Ovary (tissue), 9 donors: ENCODE results near the gene GRAMD4. TPM values are rescaled to one million over a fixed set of nuclear protein-coding genes. Genes with fewer than 3 reads are reported as not detected.

Source experiments
- DNase-seq, 5 donors: peaks; one replicate each; pipeline ENCODE4 v3.0.0-alpha.2; 2019 to 2020
- H3K27ac ChIP-seq, 2 donors: fragments of 200-600 bp; one replicate each; pipeline versions ENCODE4 v1.5.1 to v1.8.0; 2019 to 2022
- H3K27me3 ChIP-seq: fragments of 200-600 bp; one replicate; pipeline ENCODE4 v1.8.0; 2022
- H3K36me3 ChIP-seq: fragments of 200-600 bp; sonication (generic); one replicate; pipeline ENCODE4 v1.5.1; 2019
- H3K4me1 ChIP-seq: one replicate; pipeline ENCODE4 v1.8.1; 2013; ENCODE audit warnings: mild to moderate bottlenecking, moderate library complexity; ENCODE audit not compliant: insufficient read depth
- H3K4me3 ChIP-seq: fragments of 200-600 bp; sonication (generic); one replicate; pipeline ENCODE4 v1.5.1; 2017
- H3K9me3 ChIP-seq, 2 donors: fragments of 200-600 bp in 1 of 2; sonication (generic) in 1 of 2; one replicate each; pipeline versions ENCODE4 v1.5.1 to v1.8.1; 2013 to 2019; ENCODE audit warnings: mild to moderate bottlenecking in 1 of 2, moderate library complexity in 1 of 2
- CTCF ChIP-seq, 3 donors: fragments of 450-650 bp in 2 of 3; fragments of 200-600 bp in 1 of 3; IDR thresholded peaks; one replicate each; pipeline versions ENCODE4 v1.5.1 to v1.8.0; 2016 to 2022; ENCODE audit warnings: antibody characterized with exemption in 3 of 3, mild to moderate bottlenecking in 1 of 3
- EP300 ChIP-seq: sonication (generic); formaldehyde crosslinking; IDR thresholded peaks from one replicate; pipeline ENCODE4 v1.6.1; 2017; ENCODE audit warnings: antibody characterized with exemption
- POLR2A ChIP-seq: fragments of 450-650 bp; IDR thresholded peaks from one replicate; pipeline ENCODE4 v1.6.1; 2017; ENCODE audit warnings: antibody characterized with exemption, mild to moderate bottlenecking, moderate library complexity
- WGBS, 3 donors: extraction: QIAGEN DNeasy Blood & Tissue Kit in 1 of 3; methylation state at CpG; one replicate each; pipeline versions ENCODE4 v1.1.5 to v1.1.7; 2013 to 2017; 5-methylcytosine and 5-hydroxymethylcytosine counted together
- intact Hi-C, 4 donors: fragments of 100-400 bp; cut with DNase I; formaldehyde crosslinking; loops; one replicate each; pipeline versions ENCODE4 v1.11.0 to v1.15.1; 2022 to 2023
- polyA plus RNA-seq, 2 donors: library from polyadenylated mRNA; stranded (reverse); fragments of 200-250 nt in 1 of 2; fragments of 350-450 nt in 1 of 2; fragmentation: Illumina TruSeq in 1 of 2; extraction: RNeasy Lipid Tissue Mini Kit (QIAGEN cat#74804) in 1 of 2; gene quantifications; one replicate each; pipeline ENCODE4 v1.2.3, GENCODE V29; 2013 to 2014
- total RNA-seq, 7 donors: library from RNA; depleted of rRNA in 2 of 7; stranded (reverse); fragments of >200 nt in 2 of 7; fragmentation: NEBNext Ultra II Directional in 3 of 7; extraction: Animal tissue kit (Norgen Biotek cat#: 25700) in 3 of 7; gene quantifications; one replicate each; pipeline versions ENCODE4 v1.1.0 to v1.2.4, GENCODE V29; 2016 to 2023
- donor health status: DM: no; HTN: no; CAD: no; lungs with moderate emphysema.
- donor health status: DM: no; HTN: no; CAD: no.
- donor health status: Bipolar disorder and iron deficiency.
- donor health status: DM: yes; HTN: yes; CAD: no.
- donor health status: DM: no; HTN: no; CAD: no.
- donor health status: DM: yes; HTN: yes; CAD: no.

GRAMD4 gene
- total and polyA plus RNA-seq, 9 donors = 6.2 to 40.4 (median 27.8) TPM

GRCh38 chr22:46594947-46595298, 25.3 kb upstream of the GRAMD4 start:
- H3K27me3 ChIP-seq = no peaks in the 10 kb centered on the region
- intact Hi-C loops = no loop called here
- 93 to 94% (median 93%) methylated on average over 17 of the region's 17 CpGs for WGBS, 3 donors
- H3K36me3 ChIP-seq = no peaks in the 10 kb centered on the region
- peaks cover 2% of the 10 kb centered on the region for H3K4me1 ChIP-seq
- H3K9me3 ChIP-seq = no peaks in the 10 kb centered on the region
- DNase-seq = no peak
- TF ChIP-seq EP300 (no peak), POLR2A (no peak), CTCF (IDR thresholded peaks at IDR 0.05) (no peak)
- H3K27ac ChIP-seq = no peak overlapping the region
- no peak overlapping the region for H3K4me3 ChIP-seq

GRCh38 chr22:46595545-46595944, 24.6 kb upstream of the GRAMD4 start:
- H3K27ac ChIP-seq = no peak overlapping the region
- intact Hi-C loops = no loop called here
- DNase-seq = no peak
- H3K27me3 ChIP-seq = no peaks in the 10 kb centered on the region
- H3K36me3 ChIP-seq = no peaks in the 10 kb centered on the region
- no peaks in the 10 kb centered on the region for H3K9me3 ChIP-seq
- TF ChIP-seq CTCF (IDR thresholded peaks at IDR 0.05) = no peak
- TF ChIP-seq EP300 = no peak
- TF ChIP-seq POLR2A = no peak
- H3K4me1 ChIP-seq = peaks cover 2% of the 10 kb centered on the region
- 93 to 96% (median 93%) methylated on average over 8 of the region's 8 CpGs for WGBS, 3 donors
- H3K4me3 ChIP-seq = no peak overlapping the region

GRCh38 chr22:46596032-46596441, 24.1 kb upstream of the GRAMD4 start:
- intact Hi-C loops = no loop called here
- Histone ChIP-seq H3K9me3 (no peaks in the 10 kb centered on the region), H3K4me3 (no peak overlapping the region), H3K36me3 (no peaks in the 10 kb centered on the region), H3K27ac (no peak overlapping the region), H3K4me1 (peaks cover 2% of the 10 kb centered on the region), H3K27me3 (no peaks in the 10 kb centered on the region)
- no peak for DNase-seq
- TF ChIP-seq EP300 (no peak), POLR2A (no peak), CTCF (IDR thresholded peaks at IDR 0.05) (no peak)
- WGBS, 3 donors = 65 to 82% (median 78%) methylated on average over 10 of the region's 10 CpGs

GRCh38 chr22:46596819-46597218, 23.4 kb upstream of the GRAMD4 start:
- DNase-seq = no peak
- Histone ChIP-seq H3K27ac (no peak overlapping the region), H3K9me3 (no peaks in the 10 kb centered on the region), H3K4me3 (no peak overlapping the region), H3K27me3 (no peaks in the 10 kb centered on the region), H3K4me1 (peaks cover 2% of the 10 kb centered on the region), H3K36me3 (no peaks in the 10 kb centered on the region)
- intact Hi-C loops = no loop called here
- 80 to 92% (median 84%) methylated on average over 7 of the region's 7 CpGs for WGBS, 3 donors
- TF ChIP-seq CTCF (IDR thresholded peaks at IDR 0.05) (no peak), EP300 (no peak), POLR2A (no peak)

GRCh38 chr22:46598224-46598623, 22.0 kb upstream of the GRAMD4 start:
- 85 to 94% (median 93%) methylated on average over 7 of the region's 7 CpGs for WGBS, 3 donors
- Histone ChIP-seq H3K9me3 (no peaks in the 10 kb centered on the region), H3K36me3 (no peaks in the 10 kb centered on the region), H3K27ac (no peak overlapping the region), H3K27me3 (no peaks in the 10 kb centered on the region), H3K4me3 (no peak overlapping the region), H3K4me1 (no peaks in the 10 kb centered on the region)
- intact Hi-C loops = no loop called here
- no peak for DNase-seq
- TF ChIP-seq EP300 (no peak), CTCF (IDR thresholded peaks at IDR 0.05) (no peak)
